ENCODE measurements around the gene SMCHD1.
"Not testable (repeated sequence)": the region's sequence is repeated elsewhere in the genome, so short reads cannot be mapped to it uniquely, and the experiment has no call there.

The SMCHD1 gene

DNA sequence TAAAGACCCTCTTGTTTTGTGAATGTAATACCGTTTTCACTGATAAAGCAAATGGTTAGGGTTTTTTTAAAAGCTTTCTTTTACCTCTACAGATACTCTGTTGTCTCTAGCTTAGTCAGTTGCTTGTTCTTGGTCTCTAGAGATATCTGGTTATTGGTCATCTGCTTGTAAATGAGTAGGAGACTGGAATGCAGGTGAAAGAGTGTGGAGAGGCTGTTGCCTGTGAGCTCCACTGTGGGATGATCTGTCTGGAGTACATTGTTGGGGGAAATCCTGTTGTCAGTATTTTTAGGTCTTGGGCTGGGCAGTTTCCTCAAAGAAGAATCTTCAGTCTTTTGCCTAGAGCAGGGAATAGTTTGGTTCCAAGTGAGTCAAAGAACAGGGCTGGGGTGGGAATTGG lies 67.7 kb downstream of the SMCHD1 start:
- no peak for DNase-seq

DNA sequence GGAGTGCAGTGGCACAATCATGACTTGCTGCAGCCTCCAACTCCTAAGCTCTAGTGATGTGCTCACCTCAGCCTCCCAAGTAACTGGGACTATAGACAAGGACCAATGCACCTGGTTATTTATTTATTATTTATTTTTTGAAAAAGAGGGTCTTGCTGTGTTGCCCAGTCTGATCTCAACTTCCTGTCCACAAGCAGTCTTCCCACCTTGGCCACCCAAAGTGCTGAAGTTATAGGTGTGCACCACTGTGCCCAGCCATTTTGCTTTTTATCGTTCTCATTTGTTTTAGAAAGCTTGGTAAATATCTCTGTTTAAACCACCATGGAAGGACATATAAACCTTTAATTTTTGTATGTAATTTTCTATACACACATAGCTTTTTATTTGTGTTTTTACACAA lies 74.2 kb downstream of the SMCHD1 start:
- DNase-seq: no peak

DNA sequence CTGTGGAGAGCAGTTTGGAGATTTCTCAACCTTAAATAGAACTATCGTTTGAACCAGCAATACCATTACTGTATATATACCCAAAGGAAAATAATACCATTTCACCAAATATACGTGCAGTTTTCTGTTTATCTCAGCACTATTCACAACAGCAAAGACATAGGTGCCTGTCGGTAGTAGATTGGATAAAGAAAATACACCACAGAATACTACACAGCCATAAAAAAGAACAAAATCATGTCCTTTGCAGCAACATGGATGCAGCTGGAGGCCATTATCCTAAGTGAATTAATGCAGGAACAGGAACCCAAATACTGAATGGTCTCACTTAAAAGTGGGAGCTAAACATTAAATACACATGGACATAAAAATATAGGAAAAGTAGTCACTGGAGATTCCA lies 81.3 kb downstream of the SMCHD1 start:
- no peak for DNase-seq

DNA sequence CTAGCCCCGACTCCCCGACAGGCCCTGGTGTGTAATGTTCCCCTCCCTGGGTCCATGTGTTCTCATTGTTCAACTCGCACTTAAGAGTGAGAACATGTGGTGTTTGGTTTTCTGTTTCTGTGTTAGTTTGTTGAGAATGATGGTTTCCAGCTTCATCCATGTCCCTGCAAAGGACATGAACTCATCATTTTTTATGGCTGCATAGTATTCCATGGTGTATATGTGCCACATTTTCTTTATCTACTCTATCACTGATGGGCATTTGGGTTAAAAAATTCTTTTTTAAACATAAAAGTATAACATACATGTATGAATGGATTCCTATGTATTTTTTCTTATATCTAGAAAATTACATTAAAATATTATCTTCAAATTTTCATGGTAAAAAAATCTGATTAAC lies 84.6 kb downstream of the SMCHD1 start:
- not testable (repeated sequence) for DNase-seq

DNA sequence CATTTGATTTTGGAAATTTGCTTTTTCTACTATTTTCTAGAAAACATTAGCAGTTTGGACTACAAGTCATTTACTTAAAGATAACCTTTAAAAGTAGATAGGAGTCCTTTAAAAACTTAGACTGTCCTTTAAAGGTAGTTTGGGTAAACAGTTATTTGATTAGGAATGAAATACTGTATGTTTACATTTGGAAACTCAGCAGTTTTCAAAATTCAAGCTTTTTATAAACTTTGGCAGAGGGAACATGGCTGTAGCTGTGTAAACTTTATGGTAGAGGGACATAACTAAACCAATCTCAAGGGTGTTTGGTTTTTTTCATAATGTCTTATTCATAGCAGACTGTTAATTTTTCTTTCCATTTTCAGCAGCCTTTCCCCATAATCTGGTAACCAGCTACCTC lies 90.7 kb downstream of the SMCHD1 start:
- DNase-seq: no peak

DNA sequence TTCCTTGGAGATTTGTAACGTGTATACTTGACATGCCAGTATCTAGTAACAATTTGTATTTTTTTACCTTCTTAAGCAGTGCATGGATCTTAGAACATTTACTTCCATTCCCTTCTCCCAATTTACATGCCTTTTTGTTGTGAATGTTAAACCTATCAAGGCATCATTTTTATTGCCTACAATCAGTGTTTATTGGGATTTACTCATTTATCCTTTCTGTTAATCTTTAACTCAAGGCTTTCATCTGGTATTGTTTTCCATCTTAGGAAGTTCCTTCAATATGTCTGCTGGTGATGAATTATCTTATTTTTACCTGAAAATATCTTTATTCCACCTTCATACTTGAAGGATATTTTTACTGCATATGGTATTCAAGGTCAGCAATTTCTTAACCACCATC lies 102.8 kb downstream of the SMCHD1 start:
- DNase-seq: no peak

DNA sequence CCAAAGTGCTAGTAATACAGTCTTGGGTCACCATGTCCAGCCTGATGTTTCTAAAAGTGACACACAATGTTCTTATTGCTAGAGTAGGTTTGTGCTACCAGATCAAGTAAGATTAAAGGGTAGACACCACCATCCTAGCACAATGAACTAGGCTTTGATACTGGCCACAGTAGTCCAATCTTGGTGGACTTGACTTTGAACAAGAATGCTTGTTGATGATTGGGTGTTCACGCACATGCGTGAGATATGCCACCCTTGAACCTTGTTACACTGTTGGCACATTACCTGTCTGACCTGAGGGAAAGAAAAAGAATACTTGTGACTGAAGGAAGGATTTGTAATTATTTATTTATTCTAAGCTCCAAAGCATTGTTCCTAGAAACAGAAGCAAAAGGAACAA lies 119.1 kb downstream of the SMCHD1 start:
- DNase-seq: no peak

DNA sequence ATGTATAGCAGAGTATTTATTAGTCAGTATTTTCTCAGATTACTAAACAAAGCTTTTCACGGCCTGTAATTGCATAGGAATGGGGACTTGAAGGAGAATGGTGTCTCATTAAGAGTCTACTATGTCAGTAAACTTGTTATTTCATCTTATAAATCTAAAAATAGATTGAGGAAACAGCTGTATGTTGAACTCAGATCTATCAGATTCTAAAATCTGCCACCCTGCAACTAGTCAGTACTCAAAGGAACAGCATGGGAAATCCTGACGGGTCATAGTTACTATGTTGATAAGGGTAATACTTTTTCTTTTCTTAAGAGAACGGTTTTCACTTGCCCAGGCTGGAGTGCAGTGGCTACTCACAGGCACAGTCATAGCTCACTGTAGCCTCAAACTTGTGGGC lies 121.1 kb downstream of the SMCHD1 start:
- no peak for DNase-seq

DNA sequence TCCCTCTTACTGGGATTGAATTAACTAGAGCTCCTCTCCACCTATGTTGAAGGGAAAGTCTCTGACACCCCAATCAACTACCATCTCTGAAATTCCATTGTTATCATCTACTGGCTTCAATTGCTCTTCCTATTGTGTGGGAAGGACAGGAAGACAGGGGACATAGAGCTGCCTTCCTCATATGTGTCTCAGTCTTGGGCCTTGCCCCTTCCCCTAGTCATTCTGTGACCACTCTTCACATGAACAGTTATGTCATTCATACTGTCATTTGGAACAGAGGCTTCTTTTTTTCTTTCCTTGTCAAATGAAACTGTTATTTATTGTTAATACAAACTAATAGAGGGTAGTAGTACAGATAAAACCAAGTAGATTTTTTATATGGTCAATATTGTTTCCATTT lies 121.7 kb downstream of the SMCHD1 start:
- DNase-seq: no peak

DNA sequence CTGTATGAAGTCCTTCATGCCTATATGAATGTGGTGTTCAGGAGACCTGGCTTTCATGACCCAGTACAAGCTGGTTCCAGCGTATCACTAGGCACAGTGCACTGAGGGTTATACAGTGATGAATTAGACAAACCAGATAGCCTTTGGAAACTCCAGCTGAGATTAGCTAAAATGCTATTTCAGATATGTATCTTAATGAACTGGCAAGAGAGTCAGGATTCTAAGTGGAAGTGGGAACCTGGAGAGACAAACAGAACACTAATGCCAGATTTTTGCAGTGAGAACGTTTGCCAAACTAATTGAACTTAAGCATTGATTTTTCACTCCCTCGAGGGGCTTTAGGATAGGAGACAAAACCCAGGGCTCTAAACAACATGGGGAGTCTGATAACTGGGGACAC lies 125.2 kb downstream of the SMCHD1 start:
- no peak for DNase-seq

DNA sequence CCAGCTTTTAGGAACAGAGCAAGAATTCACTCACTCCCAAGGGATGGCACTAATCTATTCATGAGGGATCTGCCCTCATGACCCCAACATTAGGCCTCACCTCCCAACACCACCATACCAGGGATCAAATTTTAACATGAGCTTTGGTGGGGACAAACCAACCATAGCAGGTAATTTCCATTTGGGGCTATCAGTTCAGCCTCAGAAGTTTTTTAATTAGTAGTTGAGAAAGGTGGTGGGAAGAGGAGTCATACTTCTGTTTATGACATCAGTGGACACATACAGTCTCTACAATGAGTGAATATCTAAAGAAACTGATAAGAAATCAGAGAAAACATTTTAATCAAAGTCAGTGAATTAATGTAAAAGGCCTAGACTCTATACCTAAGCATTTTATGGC lies 131.7 kb downstream of the SMCHD1 start:
- DNase-seq: no peak

DNA sequence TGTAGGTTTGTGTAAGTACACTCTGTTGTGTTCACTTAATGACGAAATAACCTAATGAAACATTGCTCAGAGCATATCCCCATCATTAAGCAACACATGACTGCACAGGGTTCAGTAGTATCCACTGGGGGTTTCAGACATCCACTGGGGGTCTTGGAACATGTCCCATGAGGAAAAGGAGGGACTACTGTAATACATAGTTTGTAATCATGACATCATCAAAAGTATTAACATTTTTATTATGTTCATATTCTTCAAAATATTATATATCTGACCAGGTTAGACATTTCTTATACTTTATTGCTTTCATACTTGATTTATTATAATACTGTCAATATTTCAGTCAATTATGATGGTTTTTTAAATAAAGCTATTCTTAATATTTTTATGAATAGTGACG lies 136.9 kb downstream of the SMCHD1 start:
- DNase-seq: no peak

DNA sequence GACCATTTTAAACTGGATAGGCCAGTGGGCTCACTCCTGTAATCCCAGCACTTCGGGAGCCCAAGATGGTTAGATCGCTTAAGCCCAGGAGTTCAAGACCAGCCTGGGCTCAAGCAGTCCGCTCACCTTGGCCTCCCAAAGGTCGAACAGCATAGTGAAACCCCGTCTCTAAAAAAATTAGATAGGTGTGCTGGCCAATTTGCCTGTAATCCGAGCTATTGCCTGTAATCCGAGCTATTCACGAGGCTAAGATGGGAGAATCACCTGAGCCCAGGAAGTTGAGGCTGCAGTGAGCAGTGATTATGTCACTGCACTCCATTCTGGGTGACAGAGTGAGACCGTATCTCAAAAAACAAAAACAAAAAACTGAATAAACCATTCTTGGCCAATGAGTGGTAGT lies 138.6 kb downstream of the SMCHD1 start:
- no peak for DNase-seq

DNA sequence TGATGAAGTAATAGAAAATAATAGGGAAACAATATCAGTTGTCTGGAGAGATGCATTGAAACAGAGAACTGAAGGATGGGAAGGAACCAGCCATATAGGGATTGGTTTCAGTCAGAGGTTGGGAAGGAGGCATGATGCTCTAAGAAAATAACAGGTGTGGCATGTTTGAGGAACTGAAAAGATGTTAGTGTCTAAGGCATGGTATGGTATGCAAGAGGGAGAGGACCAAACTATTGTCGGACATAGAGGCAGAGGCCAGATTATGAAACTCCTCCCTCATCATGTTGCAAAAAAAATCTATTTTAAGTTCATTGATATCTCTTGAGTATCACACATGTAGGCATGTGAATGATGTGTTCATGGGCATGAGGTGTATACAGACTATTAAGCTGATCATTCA lies 142.4 kb downstream of the SMCHD1 start:
- no peak for DNase-seq

DNA sequence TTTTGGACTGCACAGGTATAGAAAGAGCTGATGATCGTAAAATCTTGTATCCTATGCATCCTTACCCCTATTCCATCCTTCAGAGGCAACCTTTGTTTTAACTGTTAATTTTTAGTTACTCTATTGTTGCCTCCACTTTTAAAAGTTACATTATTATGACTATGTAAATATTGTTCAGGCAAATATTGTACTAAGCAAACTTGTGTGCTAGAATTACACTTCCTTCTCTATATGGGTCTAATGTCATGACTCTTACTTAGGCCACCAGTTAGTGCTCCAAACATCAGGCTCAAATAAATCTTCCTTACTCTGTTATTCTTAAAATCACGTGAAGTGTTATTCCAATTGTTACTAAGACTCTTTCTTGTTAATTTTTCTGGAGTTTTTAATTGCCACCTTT lies 143.8 kb downstream of the SMCHD1 start:
- no peak for DNase-seq

DNA sequence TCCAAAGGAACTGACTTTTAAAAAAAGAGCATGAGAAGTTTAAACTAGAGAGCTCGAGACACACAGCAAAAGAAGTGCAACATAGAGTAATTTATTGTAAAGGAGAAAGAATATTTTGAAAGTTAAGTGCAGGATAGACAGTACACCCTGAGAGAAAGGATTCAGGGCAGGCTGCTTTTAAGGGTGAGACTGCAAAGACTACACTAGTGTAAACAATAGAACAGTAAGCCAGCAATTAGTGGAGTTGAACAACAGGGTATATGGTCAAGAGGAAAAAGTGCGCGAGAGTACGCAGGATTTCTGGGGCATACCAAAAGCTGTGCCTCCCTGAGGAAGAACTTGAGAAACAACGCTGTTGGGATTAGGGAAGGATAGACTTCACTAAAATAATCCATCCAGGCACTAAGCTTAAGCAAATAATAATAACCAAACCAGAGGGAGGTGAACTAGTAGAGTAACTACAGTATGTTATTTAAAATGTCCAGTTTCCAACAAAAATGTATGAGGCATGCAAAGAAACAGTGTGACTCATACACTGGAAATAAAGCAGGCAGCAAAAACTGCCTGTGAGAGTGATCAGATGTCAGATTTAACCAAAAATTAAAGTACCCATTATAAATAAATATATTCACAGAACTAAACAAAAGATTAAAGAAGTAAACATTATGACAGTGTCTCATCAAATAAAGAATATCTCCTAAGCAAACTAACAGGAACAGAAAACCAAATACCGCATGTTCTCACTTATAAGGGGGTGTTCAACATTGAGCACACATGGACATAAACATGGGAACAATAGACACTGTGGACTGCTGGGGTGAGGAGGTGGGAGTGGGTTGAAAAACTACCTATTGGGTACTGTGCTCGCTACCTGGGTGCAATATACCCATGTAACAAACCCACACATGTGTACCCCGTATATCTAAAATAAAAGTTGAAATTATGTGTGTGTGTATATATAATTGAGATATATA lies 150.7 kb downstream of the SMCHD1 start:
- no peak for DNase-seq

DNA sequence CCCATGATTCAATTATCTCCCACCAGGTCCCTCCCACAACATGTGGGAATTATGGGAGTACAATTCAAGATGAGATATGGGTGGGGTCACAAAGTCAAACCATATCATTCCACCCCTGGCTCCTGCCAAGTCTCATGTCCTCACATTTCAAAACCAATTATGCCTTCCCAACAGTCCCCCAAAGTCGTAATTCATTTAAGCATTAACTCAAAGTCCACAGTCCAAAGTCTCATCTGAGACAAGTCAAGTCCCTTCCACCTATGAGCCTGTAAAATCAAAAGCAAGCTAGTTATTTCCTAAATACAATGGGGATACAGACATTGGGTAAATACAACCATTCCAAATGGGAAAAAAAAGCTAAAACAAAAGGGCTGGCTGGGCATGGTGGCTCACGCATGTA lies 153.1 kb downstream of the SMCHD1 start:
- DNase-seq: not testable (repeated sequence)

DNA sequence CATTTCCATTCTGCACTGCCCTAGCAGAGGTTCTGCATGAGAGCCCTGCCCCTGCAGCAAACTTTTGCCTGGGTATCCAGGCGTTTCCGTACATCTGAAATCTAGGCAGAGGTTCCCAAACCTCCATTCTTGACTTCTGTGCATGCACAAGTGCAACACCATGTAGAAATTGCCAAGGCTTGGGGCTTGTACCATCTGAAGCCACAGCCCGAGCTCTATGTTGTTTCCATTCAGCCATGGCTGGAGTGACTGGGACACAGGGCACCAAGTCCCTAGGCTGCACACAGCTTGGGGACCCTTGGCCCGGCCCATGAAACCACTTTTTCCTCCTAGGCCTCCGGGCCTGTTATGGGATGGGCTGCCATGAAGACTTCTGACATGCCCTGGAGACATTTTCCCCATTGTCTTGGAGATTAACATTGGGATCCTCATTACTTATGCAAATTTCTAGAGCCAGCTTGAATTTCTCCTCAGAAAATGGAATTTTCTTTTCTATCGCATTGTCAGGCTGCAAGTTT lies 154.2 kb downstream of the SMCHD1 start:
- DNase-seq: not testable (repeated sequence)

DNA sequence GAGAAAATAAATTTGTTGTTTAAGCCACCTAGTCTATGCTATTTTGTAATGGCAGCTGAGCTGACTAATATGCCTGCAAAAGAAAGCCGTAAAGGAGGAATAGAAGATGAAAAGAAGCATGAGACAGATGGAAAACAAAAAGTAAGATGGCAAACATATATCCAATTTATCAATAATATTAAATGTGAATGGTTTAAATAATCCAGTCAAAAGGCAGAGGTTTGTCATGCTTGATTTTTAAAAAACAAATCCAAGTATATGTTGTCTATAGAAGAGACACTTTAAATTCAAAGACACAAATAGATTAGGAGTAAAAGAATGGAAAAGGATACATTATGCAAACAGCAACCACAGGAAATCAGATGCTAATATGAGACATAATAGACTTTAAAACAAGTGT lies 155.9 kb downstream of the SMCHD1 start:
- no peak for DNase-seq

DNA sequence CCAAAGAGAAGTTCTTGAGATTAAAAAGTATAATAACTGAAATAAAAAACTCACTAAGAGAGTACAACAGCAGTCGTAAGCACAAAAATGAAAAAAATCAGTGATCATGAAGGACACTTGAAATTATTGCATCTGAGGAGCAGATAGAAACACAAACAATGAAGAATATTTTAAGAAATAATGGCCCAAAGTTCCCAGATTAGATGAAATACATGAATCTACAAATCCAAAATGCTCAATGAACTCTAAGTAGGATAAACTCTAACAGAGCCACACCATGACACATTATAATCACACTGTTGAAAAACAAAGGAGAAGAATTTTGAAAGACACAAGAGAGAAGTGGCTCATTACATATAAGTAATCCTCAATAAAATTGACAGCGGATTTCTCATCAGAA lies 159.4 kb downstream of the SMCHD1 start:
- no peak for DNase-seq

DNA sequence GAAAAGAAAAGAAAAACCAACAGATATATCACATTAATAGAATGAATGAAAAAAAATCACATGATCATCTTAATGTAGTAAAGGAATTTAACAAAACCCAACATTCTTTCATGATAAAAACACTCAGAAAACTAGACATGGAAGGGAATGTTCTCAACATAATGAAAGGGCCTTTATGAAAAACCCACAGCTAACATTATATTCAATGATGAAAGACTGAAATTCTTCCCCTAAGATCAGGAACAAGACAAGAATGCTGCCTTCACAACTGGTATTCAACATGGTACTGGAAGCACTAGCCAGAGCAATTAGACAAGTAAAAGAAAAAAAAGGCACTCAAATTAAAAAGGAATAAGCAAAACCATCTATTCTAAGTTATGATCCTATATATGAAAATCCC lies 162.8 kb downstream of the SMCHD1 start:
- DNase-seq: no peak

DNA sequence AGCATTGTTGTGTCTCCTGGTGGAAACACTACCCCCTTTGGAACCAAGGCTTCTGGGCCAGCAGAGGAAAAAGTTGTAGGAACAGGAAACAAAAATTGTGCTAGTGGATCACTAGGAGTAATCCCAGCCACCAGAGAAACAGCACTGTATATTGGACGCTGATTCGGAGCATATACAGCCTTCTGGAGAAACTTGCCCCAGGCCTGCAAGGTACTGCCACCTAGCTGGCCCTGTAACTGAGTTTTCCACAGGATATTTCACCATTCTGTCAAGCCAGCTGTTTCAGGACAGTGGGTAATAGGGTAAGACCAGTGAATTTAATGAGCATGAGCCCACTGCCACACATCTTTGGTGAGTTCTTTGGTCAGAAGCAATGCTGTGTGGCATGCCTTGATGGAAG lies 166.2 kb downstream of the SMCHD1 start:
- no peak for DNase-seq

DNA sequence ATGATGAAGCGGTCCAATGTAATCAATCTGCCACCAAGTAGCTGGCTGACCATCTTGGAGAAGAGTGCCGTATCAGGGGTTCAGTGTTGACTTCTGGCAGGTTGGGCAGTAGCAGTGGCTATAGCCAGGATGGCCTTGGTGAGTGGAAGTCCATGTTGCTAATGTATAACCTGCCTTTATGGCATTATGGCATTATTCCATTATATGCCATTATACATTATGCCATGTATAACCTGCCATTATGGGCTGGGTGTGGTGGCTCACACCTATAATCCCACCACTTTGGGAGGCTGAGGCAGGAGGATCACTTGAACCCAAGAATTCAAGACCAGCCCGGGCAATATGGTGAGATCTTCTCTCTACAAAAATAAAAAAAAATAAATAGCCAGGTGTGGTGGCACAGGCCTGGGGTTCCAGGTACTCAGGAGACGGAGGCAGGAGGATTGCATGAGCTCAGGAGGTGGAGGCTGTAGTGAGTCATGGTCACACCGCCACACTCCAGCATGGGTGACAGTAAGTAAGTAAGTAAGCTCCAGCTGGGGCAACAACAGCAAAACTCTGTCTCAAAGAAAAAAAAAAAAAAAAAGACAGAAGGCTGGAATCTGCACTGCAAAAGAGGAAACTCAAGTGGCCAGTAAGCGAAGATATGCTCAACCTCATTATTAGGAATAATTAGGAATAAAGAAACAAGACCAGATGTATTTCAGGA lies 166.8 kb downstream of the SMCHD1 start:
- no peak for DNase-seq

DNA sequence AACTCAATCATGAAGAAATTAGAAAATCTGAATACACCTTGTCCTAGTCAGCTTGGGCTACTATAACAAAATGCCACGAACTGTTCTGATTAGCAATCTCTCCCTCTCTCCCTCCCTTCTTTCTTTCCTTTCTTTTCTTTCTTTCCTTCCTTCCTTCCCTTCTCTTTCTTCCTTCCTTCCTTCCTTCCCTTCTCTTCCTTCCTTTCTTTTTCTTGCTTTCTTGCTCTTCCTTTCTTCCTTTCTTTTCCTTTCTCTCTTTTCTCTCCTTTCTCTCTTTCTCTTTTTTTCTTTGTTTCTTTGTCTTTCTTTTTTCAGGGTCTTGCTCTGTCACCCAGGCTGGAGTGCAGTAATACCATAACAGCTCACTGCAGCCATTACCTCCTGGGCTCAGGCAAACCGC lies 167.7 kb downstream of the SMCHD1 start:
- DNase-seq: no peak

Measured in SHP77 treated with DMSO at 0.1 percent for 48 hours (cell line).